LNCaP clone FGC (cell line): Measurements from ENCODE around the gene LILRA5.

Experiments
- DNase-seq: peaks from one replicate; pipeline ENCODE4 v3.0.0-alpha.2; 2011; ENCODE audit warnings: low read depth
- H3K4me3 ChIP-seq: 2 replicates; pipeline ENCODE4 v1.5.1; 2011; ENCODE audit warnings: mild to moderate bottlenecking, low read depth, low read length, control low read depth
- TF ChIP-seq, protein P1 (sequence below): IDR thresholded peaks from 2 replicates; pipeline ENCODE4 v1.5.1; 2012; ENCODE audit warnings: mild to moderate bottlenecking; ENCODE audit not compliant: control insufficient read depth, insufficient read depth; ENCODE audit errors: extremely low read depth

LILRA5 gene

GRCh38 chr19:54338521-54338920, 25.6 kb upstream of the LILRA5 start:
- TF ChIP-seq, protein P1, sequence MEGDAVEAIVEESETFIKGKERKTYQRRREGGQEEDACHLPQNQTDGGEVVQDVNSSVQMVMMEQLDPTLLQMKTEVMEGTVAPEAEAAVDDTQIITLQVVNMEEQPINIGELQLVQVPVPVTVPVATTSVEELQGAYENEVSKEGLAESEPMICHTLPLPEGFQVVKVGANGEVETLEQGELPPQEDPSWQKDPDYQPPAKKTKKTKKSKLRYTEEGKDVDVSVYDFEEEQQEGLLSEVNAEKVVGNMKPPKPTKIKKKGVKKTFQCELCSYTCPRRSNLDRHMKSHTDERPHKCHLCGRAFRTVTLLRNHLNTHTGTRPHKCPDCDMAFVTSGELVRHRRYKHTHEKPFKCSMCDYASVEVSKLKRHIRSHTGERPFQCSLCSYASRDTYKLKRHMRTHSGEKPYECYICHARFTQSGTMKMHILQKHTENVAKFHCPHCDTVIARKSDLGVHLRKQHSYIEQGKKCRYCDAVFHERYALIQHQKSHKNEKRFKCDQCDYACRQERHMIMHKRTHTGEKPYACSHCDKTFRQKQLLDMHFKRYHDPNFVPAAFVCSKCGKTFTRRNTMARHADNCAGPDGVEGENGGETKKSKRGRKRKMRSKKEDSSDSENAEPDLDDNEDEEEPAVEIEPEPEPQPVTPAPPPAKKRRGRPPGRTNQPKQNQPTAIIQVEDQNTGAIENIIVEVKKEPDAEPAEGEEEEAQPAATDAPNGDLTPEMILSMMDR: no peak
- no peak overlapping the region for H3K4me3 ChIP-seq
- no peak for DNase-seq

DNA sequence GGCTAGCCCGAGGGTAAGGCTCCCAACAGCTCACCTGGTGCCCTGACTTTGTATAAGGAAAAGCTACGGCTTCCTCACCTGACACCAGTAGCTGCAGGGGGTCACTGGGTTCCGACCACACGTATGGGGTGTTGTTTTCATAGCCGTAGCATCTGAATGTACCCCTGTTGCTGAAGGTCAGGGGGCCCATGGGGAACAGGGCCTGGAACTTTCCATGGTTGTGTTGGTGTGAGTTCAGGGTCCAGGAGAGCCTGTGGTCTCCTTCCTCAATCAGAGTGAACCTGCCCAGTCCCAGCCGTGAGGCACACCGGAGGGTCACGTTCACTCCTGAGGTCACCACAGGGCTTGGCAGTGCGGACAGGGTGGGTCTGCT, 24.9 kb upstream of the LILRA5 start:
- TF ChIP-seq, protein P1: no peak
- H3K4me3 ChIP-seq: no peak overlapping the region
- no peak for DNase-seq

DNA sequence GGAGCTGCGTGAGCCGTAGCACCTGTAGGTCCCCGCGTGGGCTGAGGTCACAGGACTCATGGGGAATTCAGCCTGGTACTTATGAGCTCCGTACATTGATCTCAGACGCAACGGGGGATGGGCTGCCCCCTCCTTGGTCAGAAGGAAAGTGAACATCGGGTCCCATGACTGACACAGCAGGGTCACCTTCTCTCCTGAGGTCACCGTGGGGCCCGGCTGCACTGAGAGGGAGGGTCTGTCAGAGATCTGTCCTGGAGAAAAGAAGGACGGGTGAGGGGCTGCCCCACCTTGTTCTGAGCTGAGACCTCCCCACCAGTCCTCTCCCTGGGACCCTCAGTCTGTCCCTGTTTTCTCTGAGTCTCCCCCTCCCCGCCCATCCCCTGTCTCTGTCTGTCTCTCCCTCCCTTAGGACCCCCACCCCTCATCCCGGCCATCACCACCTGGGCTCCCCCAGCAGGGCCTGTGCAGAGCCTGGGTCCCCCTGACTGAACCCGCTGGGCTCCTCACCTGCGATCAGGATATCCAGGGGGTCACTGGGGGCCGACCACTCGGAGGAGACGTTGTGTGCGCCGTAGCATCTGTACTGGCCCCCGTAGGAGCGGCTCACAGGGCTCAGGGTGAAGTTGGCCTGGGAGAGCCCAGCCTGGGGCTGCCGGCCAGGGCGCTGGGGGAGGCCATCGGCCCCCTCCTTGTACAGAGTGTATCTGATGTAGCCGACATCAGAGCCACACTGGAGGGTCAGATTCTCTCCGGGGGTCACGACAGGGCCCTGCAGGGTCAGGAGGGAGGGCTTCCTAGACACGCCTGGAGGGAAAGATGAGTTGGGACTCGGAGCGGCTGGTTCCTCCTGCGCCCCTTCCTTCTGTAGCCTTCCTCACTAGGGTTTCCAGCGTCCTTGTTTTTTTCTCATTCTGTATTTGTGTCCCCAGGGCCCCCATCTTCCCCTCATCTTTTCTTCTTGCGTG, 24.2 kb upstream of the LILRA5 start:
- DNase-seq: no peak
- TF ChIP-seq, protein P1: no peak
- H3K4me3 ChIP-seq: no peak overlapping the region

DNA sequence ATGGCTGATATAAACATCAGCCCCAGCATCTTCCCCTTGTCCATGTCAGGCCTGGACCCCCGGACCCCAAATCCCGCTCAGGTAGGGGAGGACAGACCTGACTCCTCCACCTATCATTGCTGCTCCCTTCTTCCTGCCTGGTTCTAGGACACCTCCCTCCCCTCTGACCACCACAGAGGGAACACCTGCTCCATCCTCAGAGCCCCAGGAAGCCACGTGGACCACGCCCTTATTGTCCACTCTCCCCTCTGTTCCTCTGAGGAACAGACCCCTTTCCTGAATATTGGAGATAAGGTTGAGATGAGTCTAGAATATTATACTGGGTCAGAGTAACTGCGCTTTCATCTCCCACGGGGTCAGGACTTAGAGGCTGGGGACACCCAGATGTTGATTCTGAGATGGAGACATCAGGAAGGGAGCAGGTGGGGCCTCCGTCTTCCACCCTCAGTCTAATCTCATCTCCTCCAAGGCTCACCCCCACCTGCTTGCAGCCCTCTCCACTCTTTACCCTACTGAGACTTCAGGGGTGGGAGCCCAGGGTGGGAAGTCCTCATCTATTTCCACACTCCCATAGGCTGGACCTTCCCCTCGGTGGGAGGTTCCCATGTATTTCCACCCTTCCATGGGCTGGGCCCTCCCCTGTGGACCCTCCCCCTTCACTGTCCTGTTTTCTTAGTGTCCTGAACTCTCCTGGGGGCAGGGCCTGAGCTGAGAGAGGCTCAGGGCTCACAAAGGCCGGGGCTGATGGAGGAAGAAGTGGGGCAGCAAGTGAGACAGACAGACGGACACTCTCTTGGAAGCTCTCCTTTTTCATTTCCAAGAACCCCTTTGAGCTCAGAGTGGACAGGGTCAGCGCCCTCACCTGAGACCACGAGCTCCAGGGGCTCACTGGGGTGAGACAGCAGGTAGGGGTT, 23.3 kb upstream of the LILRA5 start:
- no peak overlapping the region for H3K4me3 ChIP-seq
- no peak for DNase-seq
- TF ChIP-seq, protein P1: no peak

- TF ChIP-seq, protein P1: no peak
- no peak for DNase-seq
- no peak overlapping the region for H3K4me3 ChIP-seq
Observed at GRCh38 chr19:54335164-54335563, 22.2 kb upstream of the LILRA5 start.

GRCh38 chr19:54333586-54334298, 20.8 kb upstream of the LILRA5 start:
- TF ChIP-seq, protein P1: no peak
- DNase-seq: no peak
- no peak overlapping the region for H3K4me3 ChIP-seq
